ENCODE data around the gene MS4A6A.
"Not testable (repeated sequence)": the region's sequence is repeated elsewhere in the genome, so short reads cannot be mapped to it uniquely, and the experiment has no call there.

Gene MS4A6A

GRCh38 chr11:60128866-60129265, 54.0 kb downstream of the MS4A6A start:
- DNase-seq, result not testable (repeated sequence)

- no peak for DNase-seq
Measured at GRCh38 chr11:60128376-60128775, 54.5 kb downstream of the MS4A6A start.

GRCh38 chr11:60127311-60127811, 55.5 kb downstream of the MS4A6A start:
- DNase-seq, result no peak

GRCh38 chr11:60125956-60126585, 56.8 kb downstream of the MS4A6A start:
- no peak for DNase-seq

GRCh38 chr11:60124802-60125432, 58.0 kb downstream of the MS4A6A start:
- no peak for DNase-seq

Measured in right kidney (tissue), 1 donor.